ENCODE data around the gene SPOCK3. TPM values are rescaled to one million over a fixed set of nuclear protein-coding genes. Genes with fewer than 3 reads are reported as not detected.

SPOCK3 gene
- total and polyA plus RNA-seq, 10 of the 15 experiments (the other 5 are each of a cell fraction or from before 2014, with no cell fraction given) = 0.06 to 0.39 (median 0.09) TPM; not detected in 5

DNA sequence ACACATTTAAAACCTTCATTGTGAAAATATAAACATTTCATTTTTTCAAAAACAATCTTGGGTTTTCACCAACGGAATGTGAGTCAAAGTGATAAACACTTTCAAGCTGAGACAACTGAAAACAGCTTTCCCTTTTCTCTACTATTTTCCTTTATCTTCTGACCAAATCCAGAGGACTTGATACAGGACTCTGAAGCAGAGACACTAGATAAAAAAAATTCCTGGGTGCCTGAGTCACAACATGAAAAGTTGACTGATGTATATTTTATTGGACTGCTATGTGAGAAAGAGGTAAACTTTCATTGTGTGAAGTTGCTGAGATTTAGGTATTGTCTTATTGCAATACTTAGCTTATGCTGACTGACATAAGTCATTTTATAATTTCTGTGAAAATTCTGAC lies 411.2 kb downstream of the SPOCK3 start:
- ChIA-PET SMC1A (ENCODE audit: uncharacterized antibody, unreplicated experiment) (interaction anchor here (2.0 kb wide), 1 partner anchor 14 kb away, joined by 5 read pairs; no protein-coding TSS in a partner anchor), POLR2A (no interaction called here), RAD21 (ENCODE audit: unreplicated experiment) (interaction anchor here (1.0 to 1.1 kb wide), 2 partner anchors 15 to 17 kb away, joined by 3 read pairs; no protein-coding TSS in a partner anchor), CTCF (interaction anchor here (1.0 to 1.3 kb wide), 2 partner anchors 10 to 158 kb away, joined by 3 to 4 read pairs; no protein-coding TSS in a partner anchor)
- DNase-seq (ENCODE audit: low read depth, low spot score) = no peak
- H3K27me3 ChIP-seq (replicated peaks in 1 of 2; ENCODE audit: control insufficient read depth in 2 of 2, insufficient read depth in 2 of 2, low read length in 1 of 2) = no peaks in the 10 kb centered on the region
- no peak overlapping the region for H2AFZ ChIP-seq (ENCODE audit: control insufficient read depth, low read depth, low read length)
- in situ Hi-C loops (cut with MboI) = no loop called here
- no peak for FAIRE-seq
- no peaks in the 10 kb centered on the region for H3K36me3 ChIP-seq (ENCODE audit: control insufficient read depth in 2 of 2, insufficient read depth in 2 of 2, low read length in 1 of 2)
- no TSS peak for BruUV-seq (replicated peaks)
- H3K4me3 ChIP-seq = no peak overlapping the region
- H3K9me3 ChIP-seq (replicated peaks; ENCODE audit: control insufficient read depth, insufficient read depth, low read length) = no peaks in the 10 kb centered on the region; the same call in 1 of the 3 replicates
- no peaks in the 10 kb centered on the region for H3K79me2 ChIP-seq (ENCODE audit: control insufficient read depth, insufficient read depth, low read length)
- H3K9ac ChIP-seq (ENCODE audit: control insufficient read depth, insufficient read depth, low read length) = no peak overlapping the region
- no peak overlapping the region for H3K4me2 ChIP-seq (ENCODE audit: control insufficient read depth, insufficient read depth)
- H4K20me1 ChIP-seq (ENCODE audit: control insufficient read depth, insufficient read depth) = no peaks in the 10 kb centered on the region
- no peak overlapping the region for H3K27ac ChIP-seq (ENCODE audit: control insufficient read depth, insufficient read depth)
- no peaks in the 10 kb centered on the region for H3K4me1 ChIP-seq (ENCODE audit: control insufficient read depth, insufficient read depth, low read length)
- TF ChIP-seq MTA3 (IDR thresholded peaks at IDR 0.05; ENCODE audit: borderline replicate concordance, low read length) = no peak
- TF ChIP-seq, protein P1, sequence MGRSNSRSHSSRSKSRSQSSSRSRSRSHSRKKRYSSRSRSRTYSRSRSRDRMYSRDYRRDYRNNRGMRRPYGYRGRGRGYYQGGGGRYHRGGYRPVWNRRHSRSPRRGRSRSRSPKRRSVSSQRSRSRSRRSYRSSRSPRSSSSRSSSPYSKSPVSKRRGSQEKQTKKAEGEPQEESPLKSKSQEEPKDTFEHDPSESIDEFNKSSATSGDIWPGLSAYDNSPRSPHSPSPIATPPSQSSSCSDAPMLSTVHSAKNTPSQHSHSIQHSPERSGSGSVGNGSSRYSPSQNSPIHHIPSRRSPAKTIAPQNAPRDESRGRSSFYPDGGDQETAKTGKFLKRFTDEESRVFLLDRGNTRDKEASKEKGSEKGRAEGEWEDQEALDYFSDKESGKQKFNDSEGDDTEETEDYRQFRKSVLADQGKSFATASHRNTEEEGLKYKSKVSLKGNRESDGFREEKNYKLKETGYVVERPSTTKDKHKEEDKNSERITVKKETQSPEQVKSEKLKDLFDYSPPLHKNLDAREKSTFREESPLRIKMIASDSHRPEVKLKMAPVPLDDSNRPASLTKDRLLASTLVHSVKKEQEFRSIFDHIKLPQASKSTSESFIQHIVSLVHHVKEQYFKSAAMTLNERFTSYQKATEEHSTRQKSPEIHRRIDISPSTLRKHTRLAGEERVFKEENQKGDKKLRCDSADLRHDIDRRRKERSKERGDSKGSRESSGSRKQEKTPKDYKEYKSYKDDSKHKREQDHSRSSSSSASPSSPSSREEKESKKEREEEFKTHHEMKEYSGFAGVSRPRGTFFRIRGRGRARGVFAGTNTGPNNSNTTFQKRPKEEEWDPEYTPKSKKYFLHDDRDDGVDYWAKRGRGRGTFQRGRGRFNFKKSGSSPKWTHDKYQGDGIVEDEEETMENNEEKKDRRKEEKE (IDR thresholded peaks at IDR 0.05) = no peak
- no peak for TF ChIP-seq PKNOX1 (IDR thresholded peaks at IDR 0.05)
- no peak for TF ChIP-seq BHLHE40 (IDR thresholded peaks at IDR 0.05; ENCODE audit: borderline replicate concordance in 1 of 2, low read depth in 2 of 2, low read length in 1 of 2)
- no peak for TF ChIP-seq BMI1 (IDR thresholded peaks at IDR 0.05; ENCODE audit: borderline replicate concordance)
- TF ChIP-seq LARP7 (IDR thresholded peaks at IDR 0.05) = no peak
- TF ChIP-seq HDGF (IDR thresholded peaks at IDR 0.05) = no peak
- TF ChIP-seq, protein P2, sequence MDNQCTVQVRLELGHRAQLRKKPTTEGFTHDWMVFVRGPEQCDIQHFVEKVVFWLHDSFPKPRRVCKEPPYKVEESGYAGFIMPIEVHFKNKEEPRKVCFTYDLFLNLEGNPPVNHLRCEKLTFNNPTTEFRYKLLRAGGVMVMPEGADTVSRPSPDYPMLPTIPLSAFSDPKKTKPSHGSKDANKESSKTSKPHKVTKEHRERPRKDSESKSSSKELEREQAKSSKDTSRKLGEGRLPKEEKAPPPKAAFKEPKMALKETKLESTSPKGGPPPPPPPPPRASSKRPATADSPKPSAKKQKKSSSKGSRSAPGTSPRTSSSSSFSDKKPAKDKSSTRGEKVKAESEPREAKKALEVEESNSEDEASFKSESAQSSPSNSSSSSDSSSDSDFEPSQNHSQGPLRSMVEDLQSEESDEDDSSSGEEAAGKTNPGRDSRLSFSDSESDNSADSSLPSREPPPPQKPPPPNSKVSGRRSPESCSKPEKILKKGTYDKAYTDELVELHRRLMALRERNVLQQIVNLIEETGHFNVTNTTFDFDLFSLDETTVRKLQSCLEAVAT (IDR thresholded peaks at IDR 0.05) = no peak
- no peak for TF ChIP-seq ETV6 (conservative IDR thresholded peaks at IDR 0.05 in 1 of 2, IDR thresholded peaks at IDR 0.05 in 1 of 2; ENCODE audit: borderline replicate concordance in 1 of 2, low read depth in 1 of 2)
- no peak for TF ChIP-seq CEBPB (IDR thresholded peaks at IDR 0.05; ENCODE audit: borderline replicate concordance in 1 of 2, low read depth in 2 of 2, low read length in 2 of 2)
- no peak for TF ChIP-seq SUZ12 (IDR thresholded peaks at IDR 0.05; ENCODE audit: unreplicated experiment)
- no peak for TF ChIP-seq NFYA (IDR thresholded peaks at IDR 0.05; ENCODE audit: borderline replicate concordance, low read depth, low read length)
- no peak for TF ChIP-seq CBFB (IDR thresholded peaks at IDR 0.05; ENCODE audit: low read depth)
- TF ChIP-seq KLF5 (IDR thresholded peaks at IDR 0.05; ENCODE audit: partially characterized antibody) = no peak
- no peak for ATAC-seq
- WGBS (ENCODE audit: insufficient coverage, insufficient replicate concordance, low lambda C conversion rate, missing lambda C conversion rate) = 5% methylated on average over 1 of the region's 1 CpG
- intact Hi-C loops (cut with micrococcal nuclease; ENCODE audit: unreplicated experiment) = no loop called here

Measured in GM12878 (cell line).